Gastroesophageal sphincter (tissue), 3 donors: Measurements from ENCODE around the gene CYP17A1.

Experiments used
- EP300 ChIP-seq: sonication (generic); formaldehyde crosslinking; IDR thresholded peaks from one replicate; pipeline ENCODE4 v1.6.1; 2017; ENCODE audit warnings: antibody characterized with exemption, mild to moderate bottlenecking
- POLR2A ChIP-seq, 2 donors: fragments of 450-650 bp; IDR thresholded peaks; one replicate each; pipeline ENCODE4 v1.6.1; 2017; ENCODE audit warnings: antibody characterized with exemption in 2 of 2, mild to moderate bottlenecking in 2 of 2, moderate library complexity in 1 of 2
- POLR2AphosphoS5 ChIP-seq: sonication (generic); formaldehyde crosslinking; IDR thresholded peaks from one replicate; pipeline ENCODE4 v1.6.1; 2017; ENCODE audit warnings: antibody characterized with exemption
- TF ChIP-seq, protein P1 (sequence below), 4 experiments: fragments of 200-600 bp in 2 of 4; fragments of 450-650 bp in 2 of 4; sonication (generic) in 1 of 4; IDR thresholded peaks; one replicate each; pipeline ENCODE4 v1.5.1; 2017 to 2019; ENCODE audit warnings: antibody characterized with exemption in 4 of 4, mild to moderate bottlenecking in 2 of 4, moderate library complexity in 2 of 4

DNA sequence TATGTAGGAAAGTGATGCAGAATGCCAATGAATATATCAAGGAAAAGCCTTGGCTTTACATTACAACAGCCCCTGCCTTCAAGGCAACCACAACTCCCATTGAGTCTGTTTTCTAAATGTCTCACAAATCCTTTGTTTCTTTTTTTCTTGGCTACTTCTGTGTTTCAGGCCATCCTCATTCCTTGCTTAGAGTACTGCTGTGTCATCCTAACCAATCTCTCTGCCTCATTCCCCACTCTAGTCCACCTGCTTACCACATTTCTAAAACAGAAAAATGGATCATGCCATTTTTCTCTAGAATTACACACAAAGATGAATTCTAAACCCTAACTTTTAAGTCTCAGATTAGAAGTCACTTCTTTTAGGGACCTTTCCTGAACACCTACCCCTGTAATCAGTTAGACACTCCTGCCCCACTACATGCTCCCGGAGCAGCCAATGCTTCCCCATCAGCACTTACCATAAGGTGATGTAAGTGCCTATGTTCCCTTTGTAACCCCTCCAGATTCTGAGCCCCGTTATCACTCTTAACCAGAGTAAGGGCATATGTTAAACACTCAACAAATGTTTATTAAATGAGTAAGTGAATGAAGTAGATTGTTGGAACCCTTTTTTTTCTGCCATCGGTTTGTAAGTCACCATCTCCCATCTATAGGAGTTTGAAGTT is 19.7 kb upstream of the CYP17A1 start:
- TF ChIP-seq, protein P1, sequence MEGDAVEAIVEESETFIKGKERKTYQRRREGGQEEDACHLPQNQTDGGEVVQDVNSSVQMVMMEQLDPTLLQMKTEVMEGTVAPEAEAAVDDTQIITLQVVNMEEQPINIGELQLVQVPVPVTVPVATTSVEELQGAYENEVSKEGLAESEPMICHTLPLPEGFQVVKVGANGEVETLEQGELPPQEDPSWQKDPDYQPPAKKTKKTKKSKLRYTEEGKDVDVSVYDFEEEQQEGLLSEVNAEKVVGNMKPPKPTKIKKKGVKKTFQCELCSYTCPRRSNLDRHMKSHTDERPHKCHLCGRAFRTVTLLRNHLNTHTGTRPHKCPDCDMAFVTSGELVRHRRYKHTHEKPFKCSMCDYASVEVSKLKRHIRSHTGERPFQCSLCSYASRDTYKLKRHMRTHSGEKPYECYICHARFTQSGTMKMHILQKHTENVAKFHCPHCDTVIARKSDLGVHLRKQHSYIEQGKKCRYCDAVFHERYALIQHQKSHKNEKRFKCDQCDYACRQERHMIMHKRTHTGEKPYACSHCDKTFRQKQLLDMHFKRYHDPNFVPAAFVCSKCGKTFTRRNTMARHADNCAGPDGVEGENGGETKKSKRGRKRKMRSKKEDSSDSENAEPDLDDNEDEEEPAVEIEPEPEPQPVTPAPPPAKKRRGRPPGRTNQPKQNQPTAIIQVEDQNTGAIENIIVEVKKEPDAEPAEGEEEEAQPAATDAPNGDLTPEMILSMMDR (IDR thresholded peaks at IDR 0.05), result no peak
- no peak for TF ChIP-seq POLR2A (IDR thresholded peaks at IDR 0.05)
- TF ChIP-seq POLR2AphosphoS5, result no peak
- no peak for TF ChIP-seq EP300
